Measurements from ENCODE around the gene PHOSPHO2.
"Not testable (repeated sequence)": the region's sequence is repeated elsewhere in the genome, so short reads cannot be mapped to it uniquely, and the experiment has no call there.

- TF ChIP-seq, protein P1, sequence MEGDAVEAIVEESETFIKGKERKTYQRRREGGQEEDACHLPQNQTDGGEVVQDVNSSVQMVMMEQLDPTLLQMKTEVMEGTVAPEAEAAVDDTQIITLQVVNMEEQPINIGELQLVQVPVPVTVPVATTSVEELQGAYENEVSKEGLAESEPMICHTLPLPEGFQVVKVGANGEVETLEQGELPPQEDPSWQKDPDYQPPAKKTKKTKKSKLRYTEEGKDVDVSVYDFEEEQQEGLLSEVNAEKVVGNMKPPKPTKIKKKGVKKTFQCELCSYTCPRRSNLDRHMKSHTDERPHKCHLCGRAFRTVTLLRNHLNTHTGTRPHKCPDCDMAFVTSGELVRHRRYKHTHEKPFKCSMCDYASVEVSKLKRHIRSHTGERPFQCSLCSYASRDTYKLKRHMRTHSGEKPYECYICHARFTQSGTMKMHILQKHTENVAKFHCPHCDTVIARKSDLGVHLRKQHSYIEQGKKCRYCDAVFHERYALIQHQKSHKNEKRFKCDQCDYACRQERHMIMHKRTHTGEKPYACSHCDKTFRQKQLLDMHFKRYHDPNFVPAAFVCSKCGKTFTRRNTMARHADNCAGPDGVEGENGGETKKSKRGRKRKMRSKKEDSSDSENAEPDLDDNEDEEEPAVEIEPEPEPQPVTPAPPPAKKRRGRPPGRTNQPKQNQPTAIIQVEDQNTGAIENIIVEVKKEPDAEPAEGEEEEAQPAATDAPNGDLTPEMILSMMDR (conservative IDR thresholded peaks at IDR 0.05; ENCODE audit: low read depth, low read length) = not testable (repeated sequence)
- not testable (repeated sequence) for TF ChIP-seq EZH2 (IDR thresholded peaks at IDR 0.05; ENCODE audit: borderline replicate concordance, low read depth, low read length, poor library complexity, severe bottlenecking)
These were observed 7.4 kb upstream of the PHOSPHO2 start for GRCh38 chr2:169686825-169687224.
